GM21528 (cell line): ENCODE measurements around the gene DCTN1.
A peak's percentile ranks its signal among the peaks of the same experiment; 100 is the strongest.
"Not testable (repeated sequence)": the region's sequence is repeated elsewhere in the genome, so short reads cannot be mapped to it uniquely, and the experiment has no call there.

Experiments used
- ATAC-seq: cut with Tn5 transposase; IDR thresholded peaks from one replicate; pipeline ENCODE4 v1.9.1; 2021; ENCODE audit warnings: mild to moderate bottlenecking, moderate library complexity; ENCODE audit not compliant: unreplicated experiment, low FRiP score

The DCTN1 gene

GRCh38 chr2:74379851-74380789 lies at the start of gene DCTN1:
TSS of gene DCTN1 (minus strand) at chr2:74380311. CDS start at chr2:74380037, 274 bp downstream.
- no peak for ATAC-seq

GRCh38 chr2:74428675-74429074 lies 48.6 kb upstream of the DCTN1 start:
- no peak for ATAC-seq

GRCh38 chr2:74427551-74427950 lies 47.4 kb upstream of the DCTN1 start:
- no peak for ATAC-seq

- ATAC-seq: no peak
Measured at GRCh38 chr2:74426181-74426758, 46.2 kb upstream of the DCTN1 start.

- ATAC-seq: no peak
Measured at GRCh38 chr2:74425523-74425922, 45.4 kb upstream of the DCTN1 start.

- no peak for ATAC-seq
Measured at GRCh38 chr2:74424995-74425406, 44.9 kb upstream of the DCTN1 start.

- ATAC-seq: no peak
Measured at GRCh38 chr2:74424139-74424992, 44.3 kb upstream of the DCTN1 start.

- no peak for ATAC-seq
Measured at GRCh38 chr2:74423231-74424095, 43.4 kb upstream of the DCTN1 start.

GRCh38 chr2:74421221-74421870 lies 41.2 kb upstream of the DCTN1 start, which contains the start of the genes C2orf81 and WDR54:
TSS of gene C2orf81 (minus strand) at chr2:74421619. CDS start at chr2:74421560, 59 bp downstream.
TSS of gene WDR54 (plus strand) at chr2:74421730. CDS start at chr2:74422154, 424 bp downstream.
- peak; percentile 88 for ATAC-seq

- ATAC-seq: not testable (repeated sequence)
Measured at GRCh38 chr2:74420443-74421103, 40.5 kb upstream of the DCTN1 start.

- no peak for ATAC-seq
Measured at GRCh38 chr2:74420006-74420405, 39.9 kb upstream of the DCTN1 start.

GRCh38 chr2:74419345-74419744 lies 39.2 kb upstream of the DCTN1 start:
- ATAC-seq: no peak

GRCh38 chr2:74418312-74418711 lies 38.2 kb upstream of the DCTN1 start:
- no peak for ATAC-seq

GRCh38 chr2:74417763-74418162 lies 37.7 kb upstream of the DCTN1 start:
- ATAC-seq: no peak

- no peak for ATAC-seq
Measured at GRCh38 chr2:74417197-74417596, 37.1 kb upstream of the DCTN1 start.

GRCh38 chr2:74416778-74417177 lies 36.7 kb upstream of the DCTN1 start:
- ATAC-seq: no peak

GRCh38 chr2:74415762-74416395 lies 35.8 kb upstream of the DCTN1 start:
- ATAC-seq: no peak
